Endothelial cell (in vitro differentiated cells): Measurements from ENCODE around the gene CFAP46. TPM values are rescaled to one million over a fixed set of nuclear protein-coding genes. Genes with fewer than 3 reads are reported as not detected.

ENCODE experiments used
- DNase-seq: peaks from one replicate; pipeline ENCODE4 v3.0.0; 2021; ENCODE audit warnings: low spot score
- H3K27ac Mint-ChIP-seq: one replicate; pipeline ENCODE4 v1.8.0; 2021; ENCODE audit warnings: mixed read lengths, inconsistent platforms; ENCODE audit not compliant: unreplicated experiment
- H3K27me3 Mint-ChIP-seq: one replicate; pipeline ENCODE4 v1.8.0; 2021; ENCODE audit warnings: mild to moderate bottlenecking, moderate library complexity, mixed read lengths, inconsistent platforms; ENCODE audit not compliant: unreplicated experiment
- H3K36me3 Mint-ChIP-seq: one replicate; pipeline ENCODE4 v1.8.0; 2021; ENCODE audit warnings: mild to moderate bottlenecking, low read depth, mixed read lengths, inconsistent platforms; ENCODE audit not compliant: unreplicated experiment
- H3K4me1 Mint-ChIP-seq: one replicate; pipeline ENCODE4 v1.8.0; 2021; ENCODE audit warnings: mild to moderate bottlenecking, mixed read lengths, inconsistent platforms; ENCODE audit not compliant: unreplicated experiment
- H3K4me3 Mint-ChIP-seq: one replicate; pipeline ENCODE4 v1.8.0; 2021; ENCODE audit warnings: mild to moderate bottlenecking, mixed read lengths, inconsistent platforms; ENCODE audit not compliant: unreplicated experiment
- H3K9me3 Mint-ChIP-seq: one replicate; pipeline ENCODE4 v1.8.0; 2021; ENCODE audit warnings: mixed read lengths, inconsistent platforms; ENCODE audit not compliant: unreplicated experiment
- total RNA-seq: library from RNA; stranded (reverse); fragmentation: NEBNext Ultra II Directional; extraction: Animal tissue kit (Norgen Biotek cat#: 25700); gene quantifications from one replicate; pipeline ENCODE4 v1.2.1, GENCODE V29; 2021; ENCODE audit not compliant: unreplicated experiment
- TF ChIP-seq, protein P1 (sequence below): fragments of 200-600 bp; sonication (generic); IDR thresholded peaks from one replicate; pipeline ENCODE4 v1.5.0; 2021; ENCODE audit warnings: antibody characterized with exemption; ENCODE audit not compliant: unreplicated experiment

Gene CFAP46
- total RNA-seq, 1 donor from 2014 or later: 0.95 TPM

DNA sequence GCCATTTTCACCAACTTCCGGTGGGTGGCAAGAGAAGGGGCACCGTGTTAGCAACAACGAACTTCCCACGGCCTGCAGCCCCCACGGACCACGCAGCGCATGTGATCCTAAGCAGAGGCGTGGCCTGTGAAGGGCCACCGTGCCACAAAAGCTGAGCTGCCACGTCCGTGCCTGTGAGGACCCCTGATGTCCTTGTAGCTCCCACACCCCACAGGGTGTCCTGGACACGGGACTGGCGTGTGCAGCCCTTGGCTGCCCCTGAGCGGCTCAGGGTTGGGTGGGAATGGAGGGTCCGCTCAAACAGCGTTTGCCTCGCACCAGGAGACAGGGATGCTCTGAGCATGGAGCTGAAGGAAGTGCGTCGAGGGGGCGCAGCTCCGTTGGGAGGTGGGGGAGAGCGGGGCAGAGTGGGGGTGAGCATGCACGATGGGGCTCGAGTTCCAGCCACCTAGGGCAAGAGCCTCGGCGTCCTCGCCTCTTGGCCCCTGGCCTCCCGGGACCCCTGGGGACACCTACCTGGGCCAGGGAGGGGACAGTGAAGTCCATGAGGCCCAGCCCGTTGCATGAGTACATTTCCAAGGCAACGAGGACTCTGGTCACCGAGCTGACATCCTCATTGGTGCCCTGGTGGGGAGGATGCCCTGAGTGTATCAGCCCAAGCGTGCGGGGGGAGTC lies 33.6 kb downstream of the CFAP46 start:
- Mint-ChIP-seq H3K36me3 (peaks cover 6% of the 10 kb centered on the region), H3K4me1 (no peaks in the 10 kb centered on the region), H3K9me3 (no peaks in the 10 kb centered on the region), H3K27me3 (peaks cover 4% of the 10 kb centered on the region), H3K4me3 (no peak overlapping the region), H3K27ac (no peak overlapping the region)
- DNase-seq: no peak
- TF ChIP-seq, protein P1, sequence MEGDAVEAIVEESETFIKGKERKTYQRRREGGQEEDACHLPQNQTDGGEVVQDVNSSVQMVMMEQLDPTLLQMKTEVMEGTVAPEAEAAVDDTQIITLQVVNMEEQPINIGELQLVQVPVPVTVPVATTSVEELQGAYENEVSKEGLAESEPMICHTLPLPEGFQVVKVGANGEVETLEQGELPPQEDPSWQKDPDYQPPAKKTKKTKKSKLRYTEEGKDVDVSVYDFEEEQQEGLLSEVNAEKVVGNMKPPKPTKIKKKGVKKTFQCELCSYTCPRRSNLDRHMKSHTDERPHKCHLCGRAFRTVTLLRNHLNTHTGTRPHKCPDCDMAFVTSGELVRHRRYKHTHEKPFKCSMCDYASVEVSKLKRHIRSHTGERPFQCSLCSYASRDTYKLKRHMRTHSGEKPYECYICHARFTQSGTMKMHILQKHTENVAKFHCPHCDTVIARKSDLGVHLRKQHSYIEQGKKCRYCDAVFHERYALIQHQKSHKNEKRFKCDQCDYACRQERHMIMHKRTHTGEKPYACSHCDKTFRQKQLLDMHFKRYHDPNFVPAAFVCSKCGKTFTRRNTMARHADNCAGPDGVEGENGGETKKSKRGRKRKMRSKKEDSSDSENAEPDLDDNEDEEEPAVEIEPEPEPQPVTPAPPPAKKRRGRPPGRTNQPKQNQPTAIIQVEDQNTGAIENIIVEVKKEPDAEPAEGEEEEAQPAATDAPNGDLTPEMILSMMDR: no peak

- Mint-ChIP-seq H3K27ac (no peak overlapping the region), H3K36me3 (peaks cover 6% of the 10 kb centered on the region), H3K4me1 (no peaks in the 10 kb centered on the region), H3K4me3 (no peak overlapping the region), H3K27me3 (peaks cover 4% of the 10 kb centered on the region), H3K9me3 (no peaks in the 10 kb centered on the region)
- TF ChIP-seq, protein P1: no peak
- no peak for DNase-seq
These were observed 34.3 kb downstream of the CFAP46 start for GRCh38 chr10:132907821-132908620.

DNA sequence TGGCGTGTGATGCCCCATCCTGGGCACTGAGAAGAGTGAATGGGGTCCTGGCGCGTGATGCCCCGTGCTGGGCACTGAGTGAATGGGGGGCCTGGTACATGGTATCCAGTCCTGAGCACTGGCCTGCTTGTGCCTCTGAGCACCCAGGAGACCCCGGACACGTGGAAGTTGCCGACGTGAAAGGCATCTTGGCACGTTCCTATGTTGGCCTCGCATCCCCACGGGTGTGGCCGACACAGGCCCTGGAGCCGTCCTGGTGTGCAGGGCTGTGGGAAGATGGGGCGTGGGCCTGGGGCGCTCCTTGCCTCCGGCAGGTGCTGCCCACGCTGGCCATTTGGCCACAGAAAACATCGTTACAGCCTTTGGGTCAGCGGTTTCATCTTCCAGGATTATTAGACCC lies 35.5 kb downstream of the CFAP46 start:
- no peak for DNase-seq
- H3K27me3 Mint-ChIP-seq: peaks cover 4% of the 10 kb centered on the region
- peaks cover 6% of the 10 kb centered on the region for H3K36me3 Mint-ChIP-seq
- H3K4me3 Mint-ChIP-seq: no peak overlapping the region
- no peak overlapping the region for H3K27ac Mint-ChIP-seq
- H3K4me1 Mint-ChIP-seq: no peaks in the 10 kb centered on the region
- TF ChIP-seq, protein P1: no peak
- H3K9me3 Mint-ChIP-seq: no peaks in the 10 kb centered on the region

- Mint-ChIP-seq H3K4me3 (no peak overlapping the region), H3K36me3 (peaks cover 6% of the 10 kb centered on the region), H3K9me3 (no peaks in the 10 kb centered on the region), H3K27ac (no peak overlapping the region), H3K27me3 (peaks cover 6% of the 10 kb centered on the region), H3K4me1 (no peaks in the 10 kb centered on the region)
- TF ChIP-seq, protein P1: no peak
- no peak for DNase-seq
These were observed 36.3 kb downstream of the CFAP46 start for GRCh38 chr10:132906106-132906505.

- no peaks in the 10 kb centered on the region for H3K4me1 Mint-ChIP-seq
- H3K27ac Mint-ChIP-seq: no peak overlapping the region
- TF ChIP-seq, protein P1: no peak
- no peak overlapping the region for H3K4me3 Mint-ChIP-seq
- H3K36me3 Mint-ChIP-seq: peaks cover 6% of the 10 kb centered on the region
- DNase-seq: no peak
- no peaks in the 10 kb centered on the region for H3K9me3 Mint-ChIP-seq
- H3K27me3 Mint-ChIP-seq: peaks cover 7% of the 10 kb centered on the region
These were observed 36.7 kb downstream of the CFAP46 start for GRCh38 chr10:132905661-132906060.
